HG03521 (cell line): ENCODE results near the gene KLRB1.
"Not testable (repeated sequence)": the region's sequence is repeated elsewhere in the genome, so short reads cannot be mapped to it uniquely, and the experiment has no call there.

Experiments
- ATAC-seq: cut with Tn5 transposase; IDR thresholded peaks from one replicate; pipeline ENCODE4 v1.9.1; 2021; ENCODE audit warnings: mild to moderate bottlenecking, moderate library complexity; ENCODE audit not compliant: unreplicated experiment

Gene KLRB1

DNA sequence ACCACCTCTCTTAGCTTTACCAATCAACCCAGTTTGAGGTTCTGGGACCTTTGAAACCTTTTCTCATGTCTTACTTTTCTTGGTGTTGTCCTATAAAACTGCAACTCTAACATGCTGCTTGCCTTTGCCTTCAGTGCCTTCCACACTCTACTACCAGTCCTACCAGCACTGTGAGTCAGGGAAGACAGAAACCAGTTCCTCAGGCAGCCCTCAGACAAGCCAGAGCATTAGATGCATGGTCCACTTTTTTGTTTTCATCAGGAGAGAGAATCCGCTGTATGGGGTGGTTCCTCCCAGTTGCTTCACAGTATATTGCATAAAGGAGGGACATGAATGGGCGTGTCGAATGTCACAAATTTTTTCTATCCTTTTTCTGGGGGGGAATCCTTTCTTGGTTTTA is 17.3 kb upstream of the KLRB1 start:
- no peak for ATAC-seq

GRCh38 chr12:9619411-9620179 is 11.9 kb upstream of the KLRB1 start:
- ATAC-seq = no peak

- not testable (repeated sequence) for ATAC-seq
These were observed 11.2 kb upstream of the KLRB1 start for GRCh38 chr12:9618906-9619305.

- no peak for ATAC-seq
These were observed 9.4 kb upstream of the KLRB1 start for GRCh38 chr12:9617124-9617523.

GRCh38 chr12:9615420-9616136 is 7.9 kb upstream of the KLRB1 start:
- no peak for ATAC-seq

DNA sequence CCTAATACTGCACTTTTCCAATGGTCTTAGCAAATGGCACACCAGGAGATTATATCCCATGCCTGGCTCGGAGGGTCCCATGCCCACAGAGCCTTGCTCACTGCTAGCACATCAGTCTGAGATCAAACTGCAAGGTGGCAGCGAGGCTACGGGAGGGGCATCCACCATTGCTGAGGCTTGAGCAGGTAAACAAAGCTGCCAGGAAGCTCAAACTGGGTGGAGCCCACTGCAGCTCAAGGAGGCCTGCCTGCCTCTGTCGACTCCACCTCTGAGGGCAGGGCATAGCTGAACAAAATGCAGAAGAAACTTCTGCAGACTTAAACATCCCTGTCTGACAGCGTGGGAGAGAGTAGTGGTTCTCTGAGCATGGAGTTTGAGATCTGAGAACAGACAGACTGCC is 2.9 kb upstream of the KLRB1 start:
- not testable (repeated sequence) for ATAC-seq

GRCh38 chr12:9606736-9607372 is 862 bp downstream of the KLRB1 start:
- no peak for ATAC-seq

DNA sequence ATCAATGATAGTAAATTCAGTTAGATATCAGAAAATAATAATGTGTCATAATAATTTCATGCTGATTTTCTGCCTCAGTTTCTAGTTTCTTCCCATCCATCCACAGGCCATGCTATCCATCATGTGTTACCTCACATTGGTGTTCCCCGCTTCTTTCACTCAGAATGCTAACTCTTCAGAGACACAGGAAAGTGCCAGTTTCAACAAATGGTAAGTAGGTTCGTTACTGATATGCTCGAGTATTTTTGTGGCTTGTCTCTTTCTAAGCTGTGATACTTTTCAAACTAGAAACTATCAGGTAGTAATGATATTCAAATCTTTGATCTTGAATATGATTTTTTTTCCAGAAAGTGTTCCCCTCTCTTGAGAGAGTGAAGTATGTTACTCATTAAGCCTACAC is 1.5 kb downstream of the KLRB1 start:
- no peak for ATAC-seq

- ATAC-seq = no peak
These were observed 2.2 kb downstream of the KLRB1 start for GRCh38 chr12:9605483-9605882.

DNA sequence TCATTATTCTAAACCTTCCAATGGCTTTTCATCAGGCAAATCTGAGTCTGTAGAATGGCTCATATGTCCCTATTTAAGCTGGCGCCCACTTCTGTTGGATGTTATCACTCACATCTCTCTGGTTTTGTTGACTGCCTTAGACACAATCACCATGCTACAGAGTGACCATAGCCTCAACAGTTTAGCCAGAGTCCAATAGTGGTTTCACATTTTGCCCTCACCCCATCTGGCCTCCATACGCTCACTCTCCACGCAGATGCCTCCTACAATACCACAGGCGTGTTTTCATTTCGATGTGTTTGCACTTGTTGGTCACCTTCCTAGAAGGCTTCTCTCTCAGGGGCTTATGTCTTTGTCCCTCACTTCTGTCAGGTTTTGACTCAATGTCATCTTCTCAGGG is 3.4 kb downstream of the KLRB1 start:
- ATAC-seq = no peak

- ATAC-seq = not testable (repeated sequence)
These were observed 7.3 kb downstream of the KLRB1 start for GRCh38 chr12:9600426-9600825.

GRCh38 chr12:9598363-9598762 is 9.4 kb downstream of the KLRB1 start:
- no peak for ATAC-seq

DNA sequence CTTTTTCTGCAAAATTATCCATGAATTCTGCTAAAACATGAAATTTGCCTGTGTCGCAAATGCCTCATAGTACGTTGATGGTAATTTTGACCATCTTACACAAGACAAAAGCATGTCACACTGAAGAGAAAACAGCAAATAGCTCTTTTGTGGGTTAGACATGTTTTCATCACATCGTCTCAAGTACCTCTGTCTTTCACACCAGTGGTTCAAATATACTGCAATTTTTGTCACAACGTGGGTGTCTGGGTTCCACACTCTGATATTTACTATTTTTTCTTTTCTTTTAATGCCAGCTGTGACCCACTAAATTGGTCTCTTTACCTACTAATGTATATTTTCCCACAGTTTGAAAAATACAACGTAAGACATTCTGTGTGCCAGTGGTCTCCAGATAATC is 10.4 kb downstream of the KLRB1 start:
- ATAC-seq = no peak

DNA sequence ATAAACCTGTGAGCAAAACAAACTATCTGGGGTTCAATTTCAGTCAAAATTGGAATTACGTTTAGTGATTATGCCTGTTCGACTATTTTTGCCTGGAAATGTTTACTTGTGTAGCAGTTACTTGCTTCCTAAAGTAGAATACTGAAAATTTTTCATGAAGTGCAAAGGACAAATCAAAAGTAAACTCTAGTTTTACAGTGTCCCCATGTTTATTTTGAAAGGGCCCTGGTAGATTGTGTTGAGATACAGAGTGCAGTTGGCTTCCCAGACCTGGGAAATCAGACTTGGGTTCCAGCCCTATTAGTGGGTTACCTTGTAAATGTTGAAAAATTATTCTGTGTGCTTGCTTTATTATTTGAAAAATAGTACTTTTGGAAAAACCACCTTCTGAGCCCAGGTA is 17.3 kb downstream of the KLRB1 start:
- no peak for ATAC-seq

- no peak for ATAC-seq
These were observed 19.0 kb downstream of the KLRB1 start for GRCh38 chr12:9588749-9589148.

DNA sequence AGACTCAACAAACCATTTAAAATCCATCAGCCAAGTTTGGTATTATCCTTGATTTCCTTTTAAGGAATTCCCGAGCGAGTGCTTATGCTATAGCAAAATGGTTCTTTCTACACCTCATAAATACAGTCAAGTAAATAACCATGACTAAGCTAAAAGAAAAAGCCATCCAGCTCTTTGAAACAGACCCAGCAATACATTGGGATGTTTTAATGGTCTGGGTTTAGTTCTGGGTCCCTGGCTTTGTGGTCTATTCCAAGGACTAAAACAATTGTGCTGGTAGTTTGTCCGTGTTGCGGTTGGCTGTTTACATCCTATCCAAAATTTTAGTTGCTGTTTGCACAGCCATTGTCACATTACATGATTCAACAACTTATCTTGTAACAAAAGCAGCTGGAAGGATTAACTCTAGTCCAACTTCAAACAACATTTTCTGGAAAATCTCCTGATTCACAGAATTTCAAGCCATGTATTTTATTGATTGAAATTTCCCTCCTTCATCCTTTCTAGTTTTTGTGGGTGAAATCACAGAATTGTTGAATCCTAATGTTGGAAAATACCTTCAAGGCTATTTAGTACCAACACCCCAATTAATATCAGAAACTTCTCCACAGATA is 19.6 kb downstream of the KLRB1 start:
- no peak for ATAC-seq

GRCh38 chr12:9577729-9578128 is 30.0 kb downstream of the KLRB1 start:
- ATAC-seq = not testable (repeated sequence)

- ATAC-seq = not testable (repeated sequence)
These were observed 40.6 kb downstream of the KLRB1 start for GRCh38 chr12:9567151-9567550.

DNA sequence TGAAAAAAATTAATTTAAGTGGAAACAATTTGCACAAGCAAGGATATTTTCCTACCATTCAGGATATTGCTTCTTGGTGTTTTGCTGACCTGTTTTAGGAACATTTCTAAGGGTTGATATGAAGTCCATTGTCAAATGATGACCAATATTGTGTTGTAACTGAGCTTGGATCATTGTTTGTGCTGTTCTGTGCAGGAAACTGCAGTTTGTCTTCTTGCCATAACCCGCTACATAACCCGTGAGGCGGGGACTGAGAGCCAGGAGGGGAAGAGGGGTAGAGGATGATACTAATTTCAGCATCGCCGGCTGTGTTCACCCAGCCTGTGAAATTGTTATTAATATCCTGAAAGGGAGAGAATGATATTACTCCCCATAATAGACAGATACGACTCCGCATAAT is 41.6 kb downstream of the KLRB1 start:
- not testable (repeated sequence) for ATAC-seq

GRCh38 chr12:9564418-9564817 is 43.3 kb downstream of the KLRB1 start:
- not testable (repeated sequence) for ATAC-seq

GRCh38 chr12:9562841-9563453 is 44.8 kb downstream of the KLRB1 start:
- ATAC-seq = not testable (repeated sequence)
